ENCODE measurements around the gene MAPK10.

The MAPK10 gene

DNA sequence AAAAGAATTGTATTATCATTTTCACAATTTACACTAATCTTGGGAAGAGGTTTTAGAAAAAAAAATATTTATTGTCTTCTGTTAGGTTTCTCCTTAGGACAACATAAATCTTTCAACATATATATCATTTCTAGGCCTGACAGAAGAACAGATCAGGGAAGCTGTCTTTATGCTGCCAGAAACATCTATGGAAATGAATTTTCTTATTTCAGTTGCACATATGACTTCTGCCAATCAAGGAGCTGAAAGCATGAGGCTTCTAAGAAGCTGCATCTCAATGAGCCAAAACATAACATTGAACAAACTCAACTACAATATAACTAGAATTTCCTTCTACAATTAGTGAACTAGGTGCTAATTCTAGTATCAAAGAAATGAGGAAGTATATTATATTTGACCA lies 258.4 kb downstream of the MAPK10 start:
- no peak for DNase-seq (ENCODE audit: low read depth)
- TF ChIP-seq, protein P1, sequence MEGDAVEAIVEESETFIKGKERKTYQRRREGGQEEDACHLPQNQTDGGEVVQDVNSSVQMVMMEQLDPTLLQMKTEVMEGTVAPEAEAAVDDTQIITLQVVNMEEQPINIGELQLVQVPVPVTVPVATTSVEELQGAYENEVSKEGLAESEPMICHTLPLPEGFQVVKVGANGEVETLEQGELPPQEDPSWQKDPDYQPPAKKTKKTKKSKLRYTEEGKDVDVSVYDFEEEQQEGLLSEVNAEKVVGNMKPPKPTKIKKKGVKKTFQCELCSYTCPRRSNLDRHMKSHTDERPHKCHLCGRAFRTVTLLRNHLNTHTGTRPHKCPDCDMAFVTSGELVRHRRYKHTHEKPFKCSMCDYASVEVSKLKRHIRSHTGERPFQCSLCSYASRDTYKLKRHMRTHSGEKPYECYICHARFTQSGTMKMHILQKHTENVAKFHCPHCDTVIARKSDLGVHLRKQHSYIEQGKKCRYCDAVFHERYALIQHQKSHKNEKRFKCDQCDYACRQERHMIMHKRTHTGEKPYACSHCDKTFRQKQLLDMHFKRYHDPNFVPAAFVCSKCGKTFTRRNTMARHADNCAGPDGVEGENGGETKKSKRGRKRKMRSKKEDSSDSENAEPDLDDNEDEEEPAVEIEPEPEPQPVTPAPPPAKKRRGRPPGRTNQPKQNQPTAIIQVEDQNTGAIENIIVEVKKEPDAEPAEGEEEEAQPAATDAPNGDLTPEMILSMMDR (IDR thresholded peaks at IDR 0.05; ENCODE audit: low read depth, low read length, missing control alignments) = no peak
- H3K4me3 ChIP-seq (ENCODE audit: low read depth, low read length) = no peak overlapping the region

DNA sequence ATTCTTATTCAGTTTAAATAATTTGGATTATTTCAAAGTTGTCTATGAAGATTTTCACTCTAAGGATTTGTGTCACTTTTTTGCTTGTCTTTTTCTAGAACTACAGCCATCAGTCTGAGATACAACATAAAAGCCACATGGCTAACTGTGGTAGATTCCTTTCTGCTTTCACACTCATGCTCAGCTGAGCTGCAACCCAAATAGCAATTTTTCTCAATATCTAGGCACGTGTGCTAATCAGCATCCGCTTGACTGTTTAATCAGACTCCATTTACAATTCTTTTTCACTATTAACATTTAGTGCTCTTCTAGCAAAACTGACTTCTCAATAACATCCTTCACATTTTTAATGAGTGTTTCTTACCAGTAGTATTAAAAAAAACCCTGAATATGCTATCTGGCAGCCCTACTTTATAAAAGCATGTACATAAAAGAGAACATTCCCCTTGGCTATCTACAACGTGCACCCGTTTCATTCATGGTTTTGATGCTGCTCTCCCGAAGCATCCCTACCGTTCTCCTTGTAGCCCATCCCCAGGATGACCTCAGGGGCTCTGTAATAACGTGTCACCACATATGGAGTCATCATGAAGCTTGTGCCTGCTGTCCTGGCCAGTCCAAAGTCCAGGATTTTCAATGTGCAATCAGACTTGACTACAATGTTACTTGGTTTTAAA lies 259.2 kb downstream of the MAPK10 start:
- TF ChIP-seq, protein P1 (IDR thresholded peaks at IDR 0.05; ENCODE audit: low read depth, low read length, missing control alignments) = no peak
- no peak overlapping the region for H3K4me3 ChIP-seq (ENCODE audit: low read depth, low read length)
- DNase-seq (ENCODE audit: low read depth) = no peak

DNA sequence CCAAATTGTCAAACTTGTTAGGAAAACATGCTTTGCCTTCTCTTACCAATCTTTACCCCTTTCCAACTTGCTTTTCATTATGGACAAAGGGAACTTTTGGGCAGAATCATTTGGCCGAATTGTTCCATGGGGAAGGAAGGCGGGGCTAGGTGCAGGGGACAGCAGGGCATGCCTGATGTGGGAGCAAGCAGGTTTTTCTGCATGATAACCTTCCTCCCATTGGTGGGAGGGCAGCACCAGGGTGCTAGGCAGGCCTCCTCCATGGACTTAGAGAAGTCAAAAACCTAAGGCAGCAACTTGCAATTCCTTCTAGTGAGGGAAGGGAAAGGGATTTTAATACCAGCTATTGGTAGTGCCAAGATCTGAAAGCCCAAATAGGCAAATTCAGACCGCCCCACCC lies 260.5 kb downstream of the MAPK10 start:
- TF ChIP-seq, protein P1 (IDR thresholded peaks at IDR 0.05; ENCODE audit: low read depth, low read length, missing control alignments) = no peak
- DNase-seq (ENCODE audit: low read depth) = no peak
- H3K4me3 ChIP-seq (ENCODE audit: low read depth, low read length) = no peak overlapping the region

DNA sequence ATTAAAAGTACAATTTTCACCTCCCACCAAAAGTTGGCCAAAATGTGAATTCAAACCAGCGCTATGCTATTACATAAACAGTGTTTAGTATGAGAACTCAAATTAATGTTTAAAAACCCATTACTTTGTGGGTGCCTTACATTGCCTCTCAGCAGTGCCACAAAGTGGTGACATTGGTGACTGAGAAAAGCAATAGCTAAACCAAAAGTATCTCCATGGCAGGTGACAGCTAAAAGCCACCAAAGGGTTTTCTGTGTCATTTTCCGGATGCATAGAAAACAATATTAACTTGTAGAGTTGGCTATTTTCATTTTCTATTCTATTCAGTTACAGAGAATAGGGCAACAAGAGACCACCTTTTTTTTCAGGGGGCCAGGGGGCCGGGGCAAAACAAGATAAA lies 261.2 kb downstream of the MAPK10 start:
- DNase-seq (ENCODE audit: low read depth) = no peak
- no peak overlapping the region for H3K4me3 ChIP-seq (ENCODE audit: low read depth, low read length)

DNA sequence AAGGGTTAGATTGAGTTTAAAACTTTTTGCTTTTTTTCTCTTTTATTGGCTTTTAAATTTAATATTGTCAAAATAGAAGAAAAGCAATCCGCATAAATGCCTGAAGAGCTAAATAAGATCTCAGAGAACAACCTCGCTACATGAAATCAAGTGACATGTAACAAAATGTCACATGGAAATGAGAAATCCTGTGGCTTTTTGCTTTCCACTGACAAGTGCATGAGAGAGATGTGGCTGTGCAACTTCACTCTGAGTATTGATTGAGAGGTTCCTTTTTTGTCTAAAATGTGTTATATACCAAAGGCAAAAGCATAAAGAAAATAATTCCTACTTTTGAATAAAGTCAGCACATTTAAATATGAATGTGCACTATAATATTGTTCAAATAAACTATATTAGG lies 263.5 kb downstream of the MAPK10 start:
- TF ChIP-seq, protein P1 (IDR thresholded peaks at IDR 0.05; ENCODE audit: low read depth, low read length, missing control alignments) = no peak
- DNase-seq (ENCODE audit: low read depth) = no peak
- H3K4me3 ChIP-seq (ENCODE audit: low read depth, low read length) = no peak overlapping the region

More for the DNA sequence above, 261.2 kb downstream of the MAPK10 start:
- TF ChIP-seq, protein P1 (IDR thresholded peaks at IDR 0.05; ENCODE audit: low read depth, low read length, missing control alignments) = no peak

DNA sequence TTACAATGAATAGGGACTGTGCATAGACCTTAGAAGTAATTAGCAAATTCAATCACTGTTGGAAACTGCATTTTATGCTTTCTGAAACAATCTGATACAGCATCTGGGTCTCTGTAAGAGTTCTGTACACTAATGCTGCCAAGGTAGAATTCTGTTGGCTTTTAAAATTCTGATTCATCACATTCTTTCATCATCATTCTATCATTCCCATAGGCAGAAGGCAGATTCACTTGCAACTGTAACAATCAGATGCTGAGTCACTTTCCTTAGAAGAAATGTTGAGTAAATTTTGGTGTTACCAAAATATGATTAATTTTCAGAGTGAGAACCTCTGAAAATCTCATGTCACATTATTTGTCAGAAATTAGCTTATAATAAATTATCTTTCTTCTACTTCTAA lies 267.2 kb downstream of the MAPK10 start:
- H3K4me3 ChIP-seq (ENCODE audit: low read depth, low read length) = no peak overlapping the region
- no peak for DNase-seq (ENCODE audit: low read depth)
- TF ChIP-seq, protein P1 (IDR thresholded peaks at IDR 0.05; ENCODE audit: low read depth, low read length, missing control alignments) = no peak

DNA sequence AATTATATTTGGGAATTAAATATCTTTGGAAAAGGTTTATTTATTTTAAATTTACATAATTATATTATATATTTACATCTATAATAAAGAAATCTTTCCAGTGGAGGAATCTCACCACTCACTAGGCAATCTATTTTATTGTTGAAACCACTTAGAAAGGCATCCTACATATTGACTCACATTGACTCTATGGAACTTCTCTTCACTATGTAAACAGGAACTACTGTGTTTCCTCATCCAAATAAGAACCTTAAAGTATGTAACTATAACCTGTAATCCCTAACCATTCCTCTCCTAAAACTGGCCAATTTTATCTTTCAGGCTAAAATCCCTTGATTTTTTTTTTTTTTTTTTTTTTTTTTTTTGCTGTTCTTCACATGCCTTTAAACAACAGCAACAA lies 268.7 kb downstream of the MAPK10 start:
- H3K4me3 ChIP-seq (ENCODE audit: low read depth, low read length) = no peak overlapping the region
- TF ChIP-seq, protein P1 (IDR thresholded peaks at IDR 0.05; ENCODE audit: low read depth, low read length, missing control alignments) = no peak
- DNase-seq (ENCODE audit: low read depth) = no peak
